ENCODE results near the gene TGM3.

DNA sequence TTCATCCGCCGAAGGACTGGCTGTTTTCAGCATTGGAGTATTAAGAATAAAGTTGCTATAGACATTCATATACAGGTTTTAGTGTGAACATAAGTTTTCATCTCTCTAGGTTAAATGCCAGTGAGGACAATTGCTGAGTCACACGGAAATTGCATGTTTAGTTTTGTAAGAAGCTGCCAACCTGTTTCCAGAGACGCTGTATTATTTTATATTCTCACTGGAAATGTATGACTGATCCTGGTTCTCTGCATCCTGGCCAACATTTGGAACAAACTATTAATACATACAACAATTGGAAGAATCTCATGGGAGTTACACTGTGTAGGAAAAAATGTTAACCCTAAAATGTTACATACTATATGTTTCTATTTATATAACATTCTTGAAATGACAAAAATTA lies 68.2 kb downstream of the TGM3 start:
- TF ChIP-seq POLR2AphosphoS5 (IDR thresholded peaks at IDR 0.05; ENCODE audit: low read depth, low read length): no peak
- no peak for TF ChIP-seq POLR2A (IDR thresholded peaks at IDR 0.05; ENCODE audit: low read depth, low read length)
- TF ChIP-seq TAF1 (IDR thresholded peaks at IDR 0.05; ENCODE audit: low read depth, low read length): no peak
- no peak for TF ChIP-seq SPI1 (IDR thresholded peaks at IDR 0.05; ENCODE audit: low read depth, low read length)
- TF ChIP-seq POU2F2 (IDR thresholded peaks at IDR 0.05; ENCODE audit: low read depth, low read length): no peak

Measured in GM12891 (cell line).